ACHN (cell line): Measurements from ENCODE around the gene PYGB.
"Not testable (repeated sequence)": the region's sequence is repeated elsewhere in the genome, so short reads cannot be mapped to it uniquely, and the experiment has no call there.

Experiments
- DNase-seq: peaks from one replicate; pipeline ENCODE4 v3.0.0-alpha.2; 2015
- in situ Hi-C: cut with HindIII; loops from 2 replicates; pipeline ENCODE4 v1.10.0; 2017; ENCODE audit warnings: low sequenced_read_pairs, low pct_ligation_motif_present, low pct_unique_long_range_greater_than_20kb

The PYGB gene

GRCh38 chr20:25256226-25256859 lies 8.5 kb downstream of the PYGB start:
- no peak for DNase-seq
- in situ Hi-C loops, result no loop called here

GRCh38 chr20:25257130-25257529 lies 9.2 kb downstream of the PYGB start:
- no peak for DNase-seq
- in situ Hi-C loops, result no loop called here

- no peak for DNase-seq
- in situ Hi-C loops, result no loop called here
Observed at GRCh38 chr20:25257756-25258475, 10.0 kb downstream of the PYGB start.

GRCh38 chr20:25258476-25258805 lies 10.6 kb downstream of the PYGB start:
- no peak for DNase-seq
- in situ Hi-C loops, result no loop called here

GRCh38 chr20:25258828-25259227 lies 10.9 kb downstream of the PYGB start:
- in situ Hi-C loops, result no loop called here
- DNase-seq, result no peak

- in situ Hi-C loops, result no loop called here
- DNase-seq, result no peak
Observed at GRCh38 chr20:25259358-25259757, 11.5 kb downstream of the PYGB start.

- no peak for DNase-seq
- in situ Hi-C loops, result no loop called here
Observed at GRCh38 chr20:25259788-25260254, 11.9 kb downstream of the PYGB start.

- DNase-seq, in situ Hi-C loops: not testable (repeated sequence)
Observed at GRCh38 chr20:25260770-25261437, 13.0 kb downstream of the PYGB start.

- DNase-seq, result no peak
- in situ Hi-C loops, result no loop called here
Observed at GRCh38 chr20:25269057-25269832, 21.4 kb downstream of the PYGB start.

GRCh38 chr20:25269833-25270170 lies 21.9 kb downstream of the PYGB start:
- no peak for DNase-seq
- in situ Hi-C loops, result no loop called here

- DNase-seq, result no peak
- in situ Hi-C loops, result no loop called here
Observed at GRCh38 chr20:25270829-25271251, 23.0 kb downstream of the PYGB start.

GRCh38 chr20:25271486-25272222 lies 23.8 kb downstream of the PYGB start:
- DNase-seq, result no peak
- in situ Hi-C loops, result no loop called here

- in situ Hi-C loops, result no loop called here
- DNase-seq, result no peak
Observed at GRCh38 chr20:25272223-25273000, 24.5 kb downstream of the PYGB start.

GRCh38 chr20:25273046-25273445 lies 25.2 kb downstream of the PYGB start:
- no peak for DNase-seq

GRCh38 chr20:25273541-25274358 lies 25.9 kb downstream of the PYGB start:
- in situ Hi-C loops, result no loop called here
- no peak for DNase-seq

More at GRCh38 chr20:25273046-25273445, 25.2 kb downstream of the PYGB start:
- in situ Hi-C loops, result no loop called here

GRCh38 chr20:25274481-25274880 lies 26.6 kb downstream of the PYGB start:
- in situ Hi-C loops, result no loop called here
- DNase-seq, result no peak
